OCI-LY7 (cell line): ENCODE data around the gene NR3C1.

Experiments used
- EZH2phosphoT487 ChIP-seq: fragments of 200-600 bp; sonication (generic); IDR thresholded peaks from 2 replicates; pipeline ENCODE4 v1.6.1; 2018; ENCODE audit warnings: low read depth, borderline replicate concordance, mild to moderate bottlenecking, mixed run types, antibody characterized with exemption, low read length, moderate library complexity, mixed read lengths
- TF ChIP-seq, protein P1 (sequence below): fragments of 200-600 bp; sonication (generic); conservative IDR thresholded peaks from 2 replicates; pipeline ENCODE4 v1.5.1; 2014; ENCODE audit warnings: mild to moderate bottlenecking, antibody characterized with exemption, low read length, moderate library complexity, mixed read lengths

DNA sequence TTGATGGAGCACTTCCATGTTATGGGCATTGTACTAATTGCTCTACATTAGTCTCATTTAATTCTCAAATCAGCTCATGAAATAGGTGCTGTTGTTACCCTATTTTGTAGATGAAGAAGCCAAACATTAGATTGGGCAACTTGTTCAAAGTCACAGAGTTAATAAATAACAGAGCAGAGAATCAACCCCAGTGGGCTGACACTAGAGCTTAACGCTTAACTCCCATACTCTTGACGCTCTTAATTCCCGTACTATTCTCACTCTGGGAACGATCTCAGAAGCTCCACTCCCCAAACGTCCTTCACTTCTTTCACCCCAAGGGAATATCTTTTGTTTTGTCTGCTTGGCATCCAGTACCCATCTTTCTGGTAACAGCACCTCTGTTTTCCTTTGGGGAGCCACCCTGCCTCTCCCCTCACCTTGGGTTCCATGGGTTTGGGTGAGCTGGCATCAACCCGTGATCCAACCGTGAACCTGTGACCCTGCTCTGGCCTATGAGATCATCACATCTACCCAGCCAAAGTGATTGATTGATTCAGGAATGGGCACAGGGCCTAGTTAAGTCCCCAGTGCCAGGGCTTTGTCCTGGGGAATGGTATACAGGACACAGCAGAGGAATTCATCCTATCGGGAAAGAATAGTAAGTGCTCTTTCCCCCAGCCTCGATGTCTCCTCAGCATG, 169.2 kb downstream of the NR3C1 start:
- TF ChIP-seq, protein P1, sequence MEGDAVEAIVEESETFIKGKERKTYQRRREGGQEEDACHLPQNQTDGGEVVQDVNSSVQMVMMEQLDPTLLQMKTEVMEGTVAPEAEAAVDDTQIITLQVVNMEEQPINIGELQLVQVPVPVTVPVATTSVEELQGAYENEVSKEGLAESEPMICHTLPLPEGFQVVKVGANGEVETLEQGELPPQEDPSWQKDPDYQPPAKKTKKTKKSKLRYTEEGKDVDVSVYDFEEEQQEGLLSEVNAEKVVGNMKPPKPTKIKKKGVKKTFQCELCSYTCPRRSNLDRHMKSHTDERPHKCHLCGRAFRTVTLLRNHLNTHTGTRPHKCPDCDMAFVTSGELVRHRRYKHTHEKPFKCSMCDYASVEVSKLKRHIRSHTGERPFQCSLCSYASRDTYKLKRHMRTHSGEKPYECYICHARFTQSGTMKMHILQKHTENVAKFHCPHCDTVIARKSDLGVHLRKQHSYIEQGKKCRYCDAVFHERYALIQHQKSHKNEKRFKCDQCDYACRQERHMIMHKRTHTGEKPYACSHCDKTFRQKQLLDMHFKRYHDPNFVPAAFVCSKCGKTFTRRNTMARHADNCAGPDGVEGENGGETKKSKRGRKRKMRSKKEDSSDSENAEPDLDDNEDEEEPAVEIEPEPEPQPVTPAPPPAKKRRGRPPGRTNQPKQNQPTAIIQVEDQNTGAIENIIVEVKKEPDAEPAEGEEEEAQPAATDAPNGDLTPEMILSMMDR = no peak
- TF ChIP-seq EZH2phosphoT487 = no peak
